HEK293T (cell line): ENCODE results near the gene SLC10A7.

Source experiments
- ARNT ChIP-seq: fragments of 450-650 bp; IDR thresholded peaks from 2 replicates; pipeline ENCODE4 v1.6.1; 2017; ENCODE audit warnings: mild to moderate bottlenecking
- BHLHE40 ChIP-seq: fragments of 450-650 bp; IDR thresholded peaks from 2 replicates; pipeline ENCODE4 v1.6.1; 2016; ENCODE audit warnings: mild to moderate bottlenecking, moderate library complexity, borderline replicate concordance
- ELF4 ChIP-seq: fragments of 450-650 bp; IDR thresholded peaks from 2 replicates; pipeline ENCODE4 v1.6.1; 2017; ENCODE audit warnings: antibody characterized with exemption
- SP1 ChIP-seq: fragments of 450-650 bp; IDR thresholded peaks from 2 replicates; pipeline ENCODE4 v1.6.1; 2017
- TARDBP ChIP-seq: fragments of 450-650 bp; IDR thresholded peaks from 2 replicates; pipeline ENCODE4 v1.6.1; 2016

GRCh38 chr4:146534178-146534577 is 12.4 kb upstream of the SLC10A7 start:
- TF ChIP-seq SP1, result no peak
- no peak for TF ChIP-seq ELF4
- no peak for TF ChIP-seq TARDBP
- no peak for TF ChIP-seq ARNT
- TF ChIP-seq BHLHE40, result no peak
